ENCODE measurements around the gene KCNS3.

DNA sequence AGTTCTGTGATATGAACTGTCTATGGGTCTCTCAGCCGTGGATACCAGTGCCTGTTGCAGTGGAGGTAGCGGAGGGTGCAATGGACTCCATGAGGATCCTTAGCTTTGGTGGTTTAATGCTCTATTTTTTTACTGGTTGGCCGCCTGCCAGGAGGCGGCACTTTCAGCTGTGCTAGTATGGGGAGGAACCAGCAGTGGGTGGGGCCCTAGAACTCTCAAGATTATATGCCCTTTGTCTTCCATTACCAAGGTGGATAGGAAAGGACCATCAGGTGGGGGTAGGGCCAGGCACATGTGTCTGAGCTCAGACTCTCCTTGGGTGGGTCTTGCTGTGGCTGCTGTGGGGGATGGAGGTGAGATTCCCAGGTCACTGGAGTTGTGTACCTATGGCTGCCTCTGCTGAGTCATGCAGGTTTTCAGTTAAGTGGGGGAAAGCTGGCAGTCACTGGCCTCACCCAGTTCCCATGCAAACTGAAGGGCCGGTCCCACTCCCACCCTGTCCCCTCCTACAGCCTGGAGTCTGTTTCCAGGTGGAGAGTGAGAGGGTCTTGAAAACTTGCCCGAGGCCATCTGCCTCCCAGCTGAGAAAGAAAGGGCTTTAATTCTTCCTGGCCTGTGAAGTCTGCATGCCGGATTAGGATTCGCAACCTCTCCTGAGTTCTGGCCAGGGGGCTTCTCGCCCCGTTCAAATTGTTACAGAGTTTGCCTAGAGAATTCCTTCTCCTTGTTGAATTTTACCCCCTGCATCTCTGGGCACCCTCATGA is 14.5 kb downstream of the KCNS3 start:
- TF ChIP-seq, protein P1, sequence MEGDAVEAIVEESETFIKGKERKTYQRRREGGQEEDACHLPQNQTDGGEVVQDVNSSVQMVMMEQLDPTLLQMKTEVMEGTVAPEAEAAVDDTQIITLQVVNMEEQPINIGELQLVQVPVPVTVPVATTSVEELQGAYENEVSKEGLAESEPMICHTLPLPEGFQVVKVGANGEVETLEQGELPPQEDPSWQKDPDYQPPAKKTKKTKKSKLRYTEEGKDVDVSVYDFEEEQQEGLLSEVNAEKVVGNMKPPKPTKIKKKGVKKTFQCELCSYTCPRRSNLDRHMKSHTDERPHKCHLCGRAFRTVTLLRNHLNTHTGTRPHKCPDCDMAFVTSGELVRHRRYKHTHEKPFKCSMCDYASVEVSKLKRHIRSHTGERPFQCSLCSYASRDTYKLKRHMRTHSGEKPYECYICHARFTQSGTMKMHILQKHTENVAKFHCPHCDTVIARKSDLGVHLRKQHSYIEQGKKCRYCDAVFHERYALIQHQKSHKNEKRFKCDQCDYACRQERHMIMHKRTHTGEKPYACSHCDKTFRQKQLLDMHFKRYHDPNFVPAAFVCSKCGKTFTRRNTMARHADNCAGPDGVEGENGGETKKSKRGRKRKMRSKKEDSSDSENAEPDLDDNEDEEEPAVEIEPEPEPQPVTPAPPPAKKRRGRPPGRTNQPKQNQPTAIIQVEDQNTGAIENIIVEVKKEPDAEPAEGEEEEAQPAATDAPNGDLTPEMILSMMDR (IDR thresholded peaks at IDR 0.05), result no peak
- TF ChIP-seq SIN3A (IDR thresholded peaks at IDR 0.05; ENCODE audit: borderline replicate concordance, insufficient read depth, low read depth, low read length), result no peak

Measured in Panc1 (cell line).